IPS-18c (cell line): ENCODE measurements around the gene PYCR2.
"Not testable (repeated sequence)": the region's sequence is repeated elsewhere in the genome, so short reads cannot be mapped to it uniquely, and the experiment has no call there.

Experiments
- H3K4me3 ChIP-seq: 2 replicates; pipeline ENCODE4 v1.7.0; 2013; ENCODE audit warnings: low read depth, mild to moderate bottlenecking, low read length, moderate library complexity; ENCODE audit not compliant: insufficient read depth
- H3K9me3 ChIP-seq: one replicate; pipeline ENCODE4 v1.6.1; 2013; ENCODE audit warnings: mild to moderate bottlenecking, low read length, moderate library complexity; ENCODE audit not compliant: control insufficient read depth, insufficient read depth

PYCR2 gene

GRCh38 chr1:225945564-225945963 lies 21.5 kb upstream of the PYCR2 start:
- Histone ChIP-seq H3K9me3 (no peaks in the 10 kb centered on the region), H3K4me3 (no peak overlapping the region)

GRCh38 chr1:225944951-225945350 lies 20.9 kb upstream of the PYCR2 start:
- Histone ChIP-seq H3K4me3 (no peak overlapping the region), H3K9me3 (no peaks in the 10 kb centered on the region)

- no peak overlapping the region for H3K4me3 ChIP-seq
These were observed 20.3 kb upstream of the PYCR2 start for GRCh38 chr1:225944387-225944786.

GRCh38 chr1:225943582-225943981 lies 19.5 kb upstream of the PYCR2 start:
- Histone ChIP-seq H3K9me3 (no peaks in the 10 kb centered on the region), H3K4me3 (no peak overlapping the region)

More at GRCh38 chr1:225944387-225944786, 20.3 kb upstream of the PYCR2 start:
- no peaks in the 10 kb centered on the region for H3K9me3 ChIP-seq

- no peaks in the 10 kb centered on the region for H3K9me3 ChIP-seq
These were observed 18.5 kb upstream of the PYCR2 start for GRCh38 chr1:225942574-225942973.

GRCh38 chr1:225941942-225942222 lies 17.8 kb upstream of the PYCR2 start:
- no peaks in the 10 kb centered on the region for H3K9me3 ChIP-seq
- H3K4me3 ChIP-seq = no peak overlapping the region

More at GRCh38 chr1:225942574-225942973, 18.5 kb upstream of the PYCR2 start:
- no peak overlapping the region for H3K4me3 ChIP-seq

- no peak within 1 kb of the TSS for H3K4me3 ChIP-seq
- no peaks in the 10 kb centered on the region for H3K9me3 ChIP-seq
These were observed 17.3 kb upstream of the PYCR2 start, which contains the start of gene LEFTY2 for GRCh38 chr1:225941187-225941941. TSS of gene LEFTY2 (minus strand) at chr1:225941220. CDS start at chr1:225941140, 80 bp downstream.

- no peak overlapping the region for H3K4me3 ChIP-seq
These were observed 16.5 kb upstream of the PYCR2 start for GRCh38 chr1:225940385-225941151.

GRCh38 chr1:225939939-225940310 lies 15.9 kb upstream of the PYCR2 start:
- not testable (repeated sequence) for H3K4me3 ChIP-seq

More at GRCh38 chr1:225940385-225941151, 16.5 kb upstream of the PYCR2 start:
- no peaks in the 10 kb centered on the region for H3K9me3 ChIP-seq

GRCh38 chr1:225939097-225939938 lies 15.3 kb upstream of the PYCR2 start:
- peak overlapping the region; percentile 22; the same call in 1 of the 2 replicates for H3K4me3 ChIP-seq
- not testable (repeated sequence) for H3K9me3 ChIP-seq

More at GRCh38 chr1:225939939-225940310, 15.9 kb upstream of the PYCR2 start:
- H3K9me3 ChIP-seq = not testable (repeated sequence)

- Histone ChIP-seq H3K9me3 (no peaks in the 10 kb centered on the region), H3K4me3 (no peak overlapping the region)
These were observed 13.3 kb upstream of the PYCR2 start for GRCh38 chr1:225937048-225937968.

- H3K9me3 ChIP-seq = no peaks in the 10 kb centered on the region
- H3K4me3 ChIP-seq = no peak overlapping the region
These were observed 12.5 kb upstream of the PYCR2 start for GRCh38 chr1:225936523-225936922.

GRCh38 chr1:225936086-225936485 lies 12.0 kb upstream of the PYCR2 start:
- not testable (repeated sequence) for H3K4me3 ChIP-seq, H3K9me3 ChIP-seq

GRCh38 chr1:225934711-225935110 lies 10.7 kb upstream of the PYCR2 start:
- no peak overlapping the region for H3K4me3 ChIP-seq
- H3K9me3 ChIP-seq = peaks cover 2% of the 10 kb centered on the region

- Histone ChIP-seq H3K4me3 (no peak overlapping the region), H3K9me3 (peaks cover 2% of the 10 kb centered on the region)
These were observed 9.0 kb upstream of the PYCR2 start for GRCh38 chr1:225933072-225933471.

GRCh38 chr1:225931270-225932136 lies 7.5 kb upstream of the PYCR2 start:
- H3K4me3 ChIP-seq = no peak overlapping the region

More at GRCh38 chr1:225931270-225932136, 7.5 kb upstream of the PYCR2 start:
- H3K9me3 ChIP-seq = peaks cover 2% of the 10 kb centered on the region
